GM18909 (cell line): Measurements from ENCODE around the gene WDR5B.

ENCODE experiments used
- ATAC-seq: cut with Tn5 transposase; IDR thresholded peaks from one replicate; pipeline ENCODE4 v1.9.1; 2021; ENCODE audit warnings: mild to moderate bottlenecking; ENCODE audit not compliant: unreplicated experiment, poor library complexity

The WDR5B gene

DNA sequence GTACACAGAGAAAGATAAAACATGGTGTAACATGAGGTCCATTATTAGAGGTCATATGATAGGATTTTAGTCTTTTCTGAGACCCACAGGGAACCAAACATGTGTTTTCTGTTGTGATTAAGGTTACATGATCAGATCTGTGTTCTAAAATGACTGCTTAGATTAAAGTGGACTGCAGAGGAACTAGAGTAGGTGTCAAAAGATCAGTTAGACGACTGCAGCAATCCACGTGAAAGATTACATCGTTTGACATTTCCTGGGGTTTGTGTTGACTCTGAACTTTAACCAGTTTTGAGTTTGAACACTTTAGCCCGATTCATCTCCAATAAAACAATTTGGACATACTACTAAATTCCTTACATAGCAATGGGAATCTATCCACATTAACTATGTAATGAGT, 37.9 kb downstream of the WDR5B start:
- no peak for ATAC-seq

- no peak for ATAC-seq
Observed at GRCh38 chr3:122374034-122374433, 41.8 kb downstream of the WDR5B start.

- no peak for ATAC-seq
Observed at GRCh38 chr3:122366379-122366749, 49.5 kb downstream of the WDR5B start.

DNA sequence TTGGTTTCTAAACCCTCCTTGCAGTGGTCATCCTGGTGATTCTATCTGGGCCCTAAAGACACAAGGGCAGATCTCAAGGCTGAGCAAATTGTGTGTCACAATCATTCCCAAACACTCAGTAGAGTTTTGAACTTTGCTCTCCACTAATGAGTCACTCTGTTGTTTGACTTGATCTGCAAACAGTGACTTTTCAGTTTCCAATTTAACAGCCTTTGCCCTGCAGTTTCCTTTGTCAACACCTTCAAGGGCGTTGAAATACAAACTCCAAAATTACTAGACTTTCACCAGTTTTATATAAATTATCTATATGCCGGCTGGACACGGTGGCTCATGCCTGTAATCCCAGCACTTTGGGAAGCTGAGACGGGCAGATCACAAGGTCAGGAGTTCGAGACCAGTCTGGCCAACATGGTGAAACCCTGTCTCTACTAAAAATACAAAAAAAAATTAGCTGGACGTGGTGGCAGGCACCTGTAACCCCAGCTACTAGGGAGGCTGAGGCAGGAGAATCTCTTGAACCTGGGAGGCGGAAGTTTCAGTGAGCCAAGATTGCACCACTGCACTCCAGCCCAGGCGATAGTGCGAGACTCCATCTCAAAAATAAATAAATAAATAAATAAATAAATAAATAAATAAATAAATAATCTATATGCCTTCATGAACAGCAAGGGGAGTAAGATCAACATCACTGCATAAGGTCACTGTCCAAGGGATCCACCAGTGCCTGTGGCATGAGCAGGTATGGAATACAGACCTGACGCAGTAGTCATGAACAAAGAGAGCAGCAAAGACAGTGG, 50.1 kb downstream of the WDR5B start:
- peak; percentile 83 for ATAC-seq

GRCh38 chr3:122365073-122365472, 50.8 kb downstream of the WDR5B start:
- peak; percentile 44 for ATAC-seq

DNA sequence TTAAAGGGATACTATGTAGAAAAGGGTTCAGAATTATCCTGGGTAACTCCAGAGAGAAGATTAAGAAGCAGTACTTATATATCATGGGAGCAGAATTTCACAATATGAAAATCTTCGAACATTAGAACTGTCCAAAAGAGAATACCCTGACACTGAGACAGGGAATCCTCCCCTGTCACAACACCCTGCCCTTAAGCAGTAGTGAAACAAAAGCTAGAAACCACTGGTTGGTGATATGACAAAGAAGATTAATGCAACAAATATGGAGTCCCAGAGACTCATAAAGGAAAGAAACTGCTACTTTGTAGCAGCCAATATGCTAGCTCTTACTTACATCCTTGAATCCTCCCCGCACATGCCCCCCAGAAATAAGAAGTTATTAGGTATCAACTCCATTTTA, 51.4 kb downstream of the WDR5B start:
- no peak for ATAC-seq
